ENCODE results near the gene FOXN4. TPM values are rescaled to one million over a fixed set of nuclear protein-coding genes. Genes with fewer than 3 reads are reported as not detected.

Gene FOXN4
- polyA plus RNA-seq, 1 donor from 2014 or later = 0.14 TPM

DNA sequence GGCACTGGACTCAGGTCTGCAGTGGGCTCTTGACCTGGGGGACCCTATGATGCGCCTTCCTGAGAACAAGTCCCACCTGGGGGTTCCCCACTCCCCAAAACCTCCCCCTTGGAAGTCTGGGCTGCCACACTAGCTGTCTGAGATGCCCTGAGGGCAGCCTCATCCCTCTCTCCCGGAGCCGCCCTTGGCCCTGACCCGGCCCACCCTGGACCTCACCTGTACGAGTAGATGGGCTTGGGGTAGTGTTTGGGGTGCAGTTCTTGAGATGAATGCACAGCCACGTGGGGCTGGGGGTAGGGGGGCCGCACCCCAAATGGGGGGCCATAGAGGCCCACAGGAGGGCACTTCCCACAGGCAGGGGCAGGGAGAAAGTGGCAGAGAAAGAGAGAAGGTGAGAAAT, 21.9 kb downstream of the FOXN4 start:
- Histone ChIP-seq H2AFZ (ENCODE audit: low read depth, low read length) (no peak overlapping the region), H3K79me2 (replicated peaks; ENCODE audit: insufficient read depth, low read length) (no peaks in the 10 kb centered on the region), H3K27ac (ENCODE audit: low read length) (no peak overlapping the region), H3F3A (ENCODE audit: insufficient read depth, low read length, poor library complexity, severe bottlenecking) (no peaks in the 10 kb centered on the region), H3K27me3 (ENCODE audit: insufficient read depth, low read depth, low read length) (no peaks in the 10 kb centered on the region), H3K9me3 (ENCODE audit: low read length) (no peaks in the 10 kb centered on the region), H3K36me3 (ENCODE audit: insufficient read depth, low read length) (no peaks in the 10 kb centered on the region), H3K4me3 (ENCODE audit: low read length) (no peak overlapping the region), H3K4me2 (ENCODE audit: low read length) (no peak overlapping the region), H3K9me2 (ENCODE audit: insufficient read depth, low read length) (no peaks in the 10 kb centered on the region), H4K20me1 (ENCODE audit: insufficient read depth) (no peaks in the 10 kb centered on the region), H3K9ac (ENCODE audit: low read length) (no peak overlapping the region)
- TF ChIP-seq MXI1 (conservative IDR thresholded peaks at IDR 0.05; ENCODE audit: poor library complexity, severe bottlenecking) (no peak), CTCF (IDR thresholded peaks at IDR 0.05; ENCODE audit: poor library complexity, severe bottlenecking) (no peak), TAF1 (IDR thresholded peaks at IDR 0.05; ENCODE audit: low read depth) (no peak), RAD21 (conservative IDR thresholded peaks at IDR 0.05) (no peak), SMC3 (conservative IDR thresholded peaks at IDR 0.05; ENCODE audit: poor library complexity) (no peak), POLR2AphosphoS5 (IDR thresholded peaks at IDR 0.05) (no peak), EZH2 (IDR thresholded peaks at IDR 0.05; ENCODE audit: borderline replicate concordance, insufficient read depth, low read length, poor library complexity, severe bottlenecking) (no peak), EP300 (conservative IDR thresholded peaks at IDR 0.05; ENCODE audit: poor library complexity, severe bottlenecking) (no peak)
- TF ChIP-seq, protein P1, sequence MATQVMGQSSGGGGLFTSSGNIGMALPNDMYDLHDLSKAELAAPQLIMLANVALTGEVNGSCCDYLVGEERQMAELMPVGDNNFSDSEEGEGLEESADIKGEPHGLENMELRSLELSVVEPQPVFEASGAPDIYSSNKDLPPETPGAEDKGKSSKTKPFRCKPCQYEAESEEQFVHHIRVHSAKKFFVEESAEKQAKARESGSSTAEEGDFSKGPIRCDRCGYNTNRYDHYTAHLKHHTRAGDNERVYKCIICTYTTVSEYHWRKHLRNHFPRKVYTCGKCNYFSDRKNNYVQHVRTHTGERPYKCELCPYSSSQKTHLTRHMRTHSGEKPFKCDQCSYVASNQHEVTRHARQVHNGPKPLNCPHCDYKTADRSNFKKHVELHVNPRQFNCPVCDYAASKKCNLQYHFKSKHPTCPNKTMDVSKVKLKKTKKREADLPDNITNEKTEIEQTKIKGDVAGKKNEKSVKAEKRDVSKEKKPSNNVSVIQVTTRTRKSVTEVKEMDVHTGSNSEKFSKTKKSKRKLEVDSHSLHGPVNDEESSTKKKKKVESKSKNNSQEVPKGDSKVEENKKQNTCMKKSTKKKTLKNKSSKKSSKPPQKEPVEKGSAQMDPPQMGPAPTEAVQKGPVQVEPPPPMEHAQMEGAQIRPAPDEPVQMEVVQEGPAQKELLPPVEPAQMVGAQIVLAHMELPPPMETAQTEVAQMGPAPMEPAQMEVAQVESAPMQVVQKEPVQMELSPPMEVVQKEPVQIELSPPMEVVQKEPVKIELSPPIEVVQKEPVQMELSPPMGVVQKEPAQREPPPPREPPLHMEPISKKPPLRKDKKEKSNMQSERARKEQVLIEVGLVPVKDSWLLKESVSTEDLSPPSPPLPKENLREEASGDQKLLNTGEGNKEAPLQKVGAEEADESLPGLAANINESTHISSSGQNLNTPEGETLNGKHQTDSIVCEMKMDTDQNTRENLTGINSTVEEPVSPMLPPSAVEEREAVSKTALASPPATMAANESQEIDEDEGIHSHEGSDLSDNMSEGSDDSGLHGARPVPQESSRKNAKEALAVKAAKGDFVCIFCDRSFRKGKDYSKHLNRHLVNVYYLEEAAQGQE (IDR thresholded peaks at IDR 0.05; ENCODE audit: borderline replicate concordance) = no peak

DNA sequence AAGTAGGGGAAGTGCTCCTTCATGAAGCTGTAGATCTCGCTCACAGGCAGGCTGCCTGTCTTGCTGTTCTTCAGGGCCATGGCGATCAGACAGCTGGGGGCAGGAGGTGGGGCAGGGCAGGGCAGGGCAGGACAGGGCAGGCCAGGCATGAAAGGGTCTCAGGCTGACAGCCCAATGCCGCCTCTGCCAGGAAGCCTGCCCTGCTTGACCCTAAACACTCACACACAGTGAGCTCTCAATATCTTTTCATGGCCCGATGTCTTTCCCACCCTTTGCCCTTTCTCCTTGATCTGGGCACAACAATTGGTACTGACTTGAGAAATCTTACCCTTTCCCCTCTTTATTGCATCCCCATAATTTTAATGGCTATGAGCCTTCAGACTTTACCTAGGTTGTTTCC, 22.4 kb downstream of the FOXN4 start:
- Histone ChIP-seq H4K20me1 (ENCODE audit: insufficient read depth) (no peaks in the 10 kb centered on the region), H3K27ac (ENCODE audit: low read length) (no peak overlapping the region), H3K27me3 (ENCODE audit: insufficient read depth, low read depth, low read length) (no peaks in the 10 kb centered on the region), H3K9me2 (ENCODE audit: insufficient read depth, low read length) (no peaks in the 10 kb centered on the region), H3K79me2 (replicated peaks; ENCODE audit: insufficient read depth, low read length) (no peaks in the 10 kb centered on the region), H3F3A (ENCODE audit: insufficient read depth, low read length, poor library complexity, severe bottlenecking) (no peaks in the 10 kb centered on the region), H3K36me3 (ENCODE audit: insufficient read depth, low read length) (no peaks in the 10 kb centered on the region), H3K4me3 (ENCODE audit: low read length) (no peak overlapping the region), H3K4me2 (ENCODE audit: low read length) (no peak overlapping the region), H3K9ac (ENCODE audit: low read length) (no peak overlapping the region), H3K9me3 (ENCODE audit: low read length) (no peaks in the 10 kb centered on the region), H2AFZ (ENCODE audit: low read depth, low read length) (no peak overlapping the region)
- TF ChIP-seq, protein P1 (IDR thresholded peaks at IDR 0.05; ENCODE audit: borderline replicate concordance) = no peak
- no peak for TF ChIP-seq RAD21 (conservative IDR thresholded peaks at IDR 0.05)
- TF ChIP-seq TAF1 (IDR thresholded peaks at IDR 0.05; ENCODE audit: low read depth) = no peak
- TF ChIP-seq POLR2AphosphoS5 (IDR thresholded peaks at IDR 0.05) = no peak
- TF ChIP-seq CTCF (IDR thresholded peaks at IDR 0.05; ENCODE audit: poor library complexity, severe bottlenecking) = no peak
- no peak for TF ChIP-seq EZH2 (IDR thresholded peaks at IDR 0.05; ENCODE audit: borderline replicate concordance, insufficient read depth, low read length, poor library complexity, severe bottlenecking)
- no peak for TF ChIP-seq MXI1 (conservative IDR thresholded peaks at IDR 0.05; ENCODE audit: poor library complexity, severe bottlenecking)
- no peak for TF ChIP-seq EP300 (conservative IDR thresholded peaks at IDR 0.05; ENCODE audit: poor library complexity, severe bottlenecking)
- TF ChIP-seq SMC3 (conservative IDR thresholded peaks at IDR 0.05; ENCODE audit: poor library complexity) = no peak

All from neural cell (in vitro differentiated cells).